Activated T-helper 1 cell treated with Interleukin-2 at 50 U/mL for 16 hours (primary cell): Measurements from ENCODE around the gene FANCD2OS.
"Not testable (repeated sequence)": the region's sequence is repeated elsewhere in the genome, so short reads cannot be mapped to it uniquely, and the experiment has no call there.

ENCODE experiments used
- DNase-seq: peaks from one replicate; pipeline ENCODE4 v3.0.0-alpha.2; 2020; ENCODE audit warnings: low read depth

Gene FANCD2OS

GRCh38 chr3:10091387-10091786, 16.7 kb downstream of the FANCD2OS start:
- not testable (repeated sequence) for DNase-seq

DNA sequence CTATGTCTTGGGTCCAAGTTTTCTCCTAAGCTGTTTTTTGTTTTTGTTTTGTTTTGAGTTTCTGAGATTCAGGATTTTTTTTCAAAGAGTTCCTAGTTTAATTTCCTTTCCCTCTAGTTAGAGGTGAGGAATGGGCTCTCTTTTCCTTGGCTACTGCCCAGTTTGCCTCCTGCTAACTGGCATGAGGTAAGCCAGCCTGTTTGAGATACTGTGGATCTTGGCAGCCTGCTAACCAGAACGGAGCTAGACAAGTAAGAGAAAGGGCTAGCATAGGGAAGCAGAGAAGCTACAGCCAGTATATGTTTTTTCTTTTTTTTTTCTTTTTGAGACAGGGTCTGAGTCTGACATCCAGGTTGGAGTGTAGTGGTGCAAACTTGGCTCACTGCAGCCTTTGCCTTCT, 17.3 kb downstream of the FANCD2OS start:
- not testable (repeated sequence) for DNase-seq

DNA sequence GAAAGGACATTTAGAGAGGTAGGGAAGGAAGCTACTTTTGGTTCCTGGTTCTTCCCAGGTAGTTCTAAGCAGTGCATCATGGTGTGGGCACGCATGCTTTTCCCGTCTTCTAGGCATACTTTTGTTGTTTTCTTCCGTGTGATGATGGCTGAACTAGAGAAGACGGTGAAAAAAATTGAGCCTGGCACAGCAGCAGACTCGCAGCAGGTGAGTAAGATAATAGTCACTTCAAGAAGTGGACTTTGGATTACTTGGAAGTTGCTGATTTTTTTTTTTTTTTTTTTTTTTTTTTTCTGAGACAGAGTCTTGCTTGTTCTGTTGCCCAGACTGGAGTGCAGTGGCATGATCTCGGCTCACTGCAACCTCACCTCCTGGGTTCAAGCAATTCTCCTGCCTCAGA, 17.9 kb downstream of the FANCD2OS start:
- no peak for DNase-seq

GRCh38 chr3:10088256-10088655, 19.8 kb downstream of the FANCD2OS start:
- DNase-seq: no peak

- DNase-seq: no peak
These were observed 22.3 kb downstream of the FANCD2OS start for GRCh38 chr3:10085738-10086137.

GRCh38 chr3:10081871-10082270, 26.2 kb downstream of the FANCD2OS start:
- DNase-seq: no peak

- no peak for DNase-seq
These were observed 33.4 kb downstream of the FANCD2OS start for GRCh38 chr3:10074666-10075065.

DNA sequence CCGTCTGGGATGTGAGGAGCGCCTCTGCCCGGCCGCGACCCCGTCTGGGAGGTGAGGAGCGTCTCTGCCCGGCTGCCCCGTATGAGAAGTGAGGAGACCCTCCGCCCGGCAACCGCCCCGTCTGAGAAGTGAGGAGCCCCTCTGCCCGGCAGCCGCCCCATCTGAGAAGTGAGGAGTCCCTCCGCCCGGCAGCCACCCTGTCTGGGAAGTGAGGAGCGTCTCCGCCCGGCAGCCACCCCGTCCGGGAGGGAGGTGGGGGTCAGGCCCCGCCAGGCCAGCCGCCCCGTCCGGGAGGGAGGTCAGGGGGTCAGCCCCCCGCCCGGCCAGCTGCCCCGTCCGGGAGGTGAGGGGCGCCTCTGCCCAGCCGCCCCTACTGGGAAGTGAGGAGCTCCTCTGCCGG, 38.0 kb downstream of the FANCD2OS start:
- DNase-seq: not testable (repeated sequence)

GRCh38 chr3:10055097-10055496, 53.0 kb downstream of the FANCD2OS start:
- DNase-seq: no peak
